Measurements from ENCODE around the gene DAW1. TPM values are rescaled to one million over a fixed set of nuclear protein-coding genes. Genes with fewer than 3 reads are reported as not detected.

DAW1 gene
- total and polyA plus RNA-seq, 2 of the 13 experiments (the other 11 are each of a cell fraction or from before 2014, with no cell fraction given) = not detected

- Histone ChIP-seq H3K79me2 (ENCODE audit: insufficient read depth, low read length) (no peaks in the 10 kb centered on the region), H3K9me3 (ENCODE audit: low read length) (no peaks in the 10 kb centered on the region), H3K4me3 (replicated peaks in 1 of 3; ENCODE audit: insufficient read depth in 1 of 3, low read depth in 2 of 3, low read length in 3 of 3) (no peak overlapping the region), H3K4me1 (ENCODE audit: insufficient read depth, low read length) (peaks cover 64% of the 10 kb centered on the region), H2AFZ (ENCODE audit: low read length) (no peak overlapping the region), H3K27ac (ENCODE audit: extremely low read length, insufficient read depth, low read length) (no peak overlapping the region), H3K27me3 (ENCODE audit: control insufficient read depth in 1 of 2, insufficient read depth in 2 of 2, low read length in 2 of 2) (no peaks in the 10 kb centered on the region), H3K4me2 (ENCODE audit: low read depth, low read length) (no peak overlapping the region), H4K20me1 (ENCODE audit: insufficient read depth, low read length) (no peaks in the 10 kb centered on the region), H3K9ac (ENCODE audit: insufficient read depth, low read depth, low read length) (no peak overlapping the region), H3K36me3 (replicated peaks in 1 of 2; ENCODE audit: control insufficient read depth in 1 of 2, insufficient read depth in 2 of 2, low read length in 2 of 2) (no peaks in the 10 kb centered on the region)
- in situ Hi-C loops (cut with HindIII; ENCODE audit: extremely low pct_ligation_motif_present, low pct_unique_long_range_greater_than_20kb) (no loop called here), intact Hi-C loops (cut with micrococcal nuclease; ENCODE audit: unreplicated experiment) (no loop called here)
- no TSS peak for BruUV-seq (replicated peaks)
- POLR2A ChIA-PET = no interaction called here
- ATAC-seq = no peak
- no peak for FAIRE-seq
- DNase-seq (ENCODE audit: low spot score) = no peak
- WGBS (ENCODE audit: low lambda C conversion rate) = 92% methylated on average over 7 of the region's 7 CpGs
- CTCF ChIA-PET (ENCODE audit: low intra/inter-chr PET ratio, low total read pairs) = no interaction called here
- TF ChIP-seq FOXJ3 (CRISPR knock-in tag; IDR thresholded peaks at IDR 0.05; ENCODE audit: borderline replicate concordance) (no peak), ZNF335 (CRISPR knock-in tag; IDR thresholded peaks at IDR 0.05) (no peak), ZNF780A (CRISPR knock-in tag; IDR thresholded peaks at IDR 0.05) (no peak), ZNF777 (CRISPR knock-in tag; IDR thresholded peaks at IDR 0.05) (no peak), ZNF530 (CRISPR knock-in tag; IDR thresholded peaks at IDR 0.05; ENCODE audit: low read depth) (no peak), ZNF549 (CRISPR knock-in tag; IDR thresholded peaks at IDR 0.05) (no peak), CSRNP2 (CRISPR knock-in tag; conservative IDR thresholded peaks at IDR 0.05; ENCODE audit: low read depth) (no peak), HNF1B (CRISPR knock-in tag; IDR thresholded peaks at IDR 0.05) (no peak), PLSCR1 (CRISPR knock-in tag; IDR thresholded peaks at IDR 0.05; ENCODE audit: borderline replicate concordance) (no peak), KMT2A (CRISPR knock-in tag; IDR thresholded peaks at IDR 0.05) (no peak), ZNF503 (CRISPR knock-in tag; IDR thresholded peaks at IDR 0.05) (no peak), SMYD3 (CRISPR knock-in tag; IDR thresholded peaks at IDR 0.05) (no peak), MED13 (CRISPR knock-in tag; IDR thresholded peaks at IDR 0.05) (no peak), NR1H2 (CRISPR knock-in tag; IDR thresholded peaks at IDR 0.05; ENCODE audit: borderline replicate concordance, low read depth) (no peak), ZNF615 (CRISPR knock-in tag; IDR thresholded peaks at IDR 0.05; ENCODE audit: borderline replicate concordance) (no peak)
These were observed 46.7 kb upstream of the DAW1 start for GRCh38 chr2:227824711-227825110.

Measured in HepG2 (cell line).